ENCODE measurements around the gene EPHX1.
A peak's percentile ranks its signal among the peaks of the same experiment; 100 is the strongest.
"Not testable (repeated sequence)": the region's sequence is repeated elsewhere in the genome, so short reads cannot be mapped to it uniquely, and the experiment has no call there.

The EPHX1 gene

DNA sequence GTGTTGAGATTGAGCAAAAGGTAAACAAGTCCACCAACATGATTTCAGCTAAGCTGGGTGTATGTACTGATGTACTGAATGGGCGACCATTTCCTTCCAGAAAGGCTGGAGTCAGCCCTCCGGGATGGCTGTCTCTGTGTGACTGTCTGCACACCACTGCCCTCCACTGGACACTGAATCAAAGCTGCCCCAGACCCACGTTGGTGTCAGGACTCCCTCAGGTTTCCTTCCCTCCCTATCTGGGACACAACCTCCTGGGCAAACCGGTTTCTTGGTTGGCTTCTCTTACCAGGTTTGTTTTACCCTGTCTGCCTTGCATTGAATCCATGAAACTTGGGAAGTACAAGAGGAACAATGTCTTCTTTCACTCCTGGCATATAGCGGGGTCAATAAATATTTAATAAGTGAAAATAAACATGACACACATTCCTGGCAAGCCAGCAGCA, 37.6 kb upstream of the EPHX1 start:
- Mint-ChIP-seq H3K27ac (no peak overlapping the region), H3K4me1 (peaks cover 19% of the 10 kb centered on the region), H3K4me3 (no peak overlapping the region), H3K27me3 (no peaks in the 10 kb centered on the region), H3K9me3 (no peaks in the 10 kb centered on the region), H3K36me3 (no peaks in the 10 kb centered on the region)

DNA sequence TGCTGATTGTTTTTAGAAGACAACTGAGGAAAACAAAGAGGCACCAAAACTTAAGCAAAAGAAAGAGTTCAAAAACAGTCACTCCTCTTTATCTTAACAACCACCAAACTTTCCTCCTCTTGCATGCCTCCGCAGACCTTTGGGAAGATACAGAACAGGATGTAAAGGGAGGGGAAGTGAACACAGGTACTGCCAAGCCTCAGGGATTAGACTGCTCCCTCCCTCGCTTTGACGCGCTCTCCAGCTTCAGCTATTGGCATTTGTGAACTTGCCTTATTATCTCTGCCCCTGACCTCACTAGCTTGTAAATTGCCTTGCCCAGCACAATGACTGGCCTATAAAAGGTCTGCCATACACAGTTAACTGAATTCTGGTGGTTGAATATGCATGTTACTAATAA, 37.1 kb upstream of the EPHX1 start:
- Mint-ChIP-seq H3K27me3 (no peaks in the 10 kb centered on the region), H3K27ac (no peak overlapping the region), H3K4me1 (peaks cover 19% of the 10 kb centered on the region), H3K4me3 (no peak overlapping the region), H3K36me3 (no peaks in the 10 kb centered on the region), H3K9me3 (no peaks in the 10 kb centered on the region)

DNA sequence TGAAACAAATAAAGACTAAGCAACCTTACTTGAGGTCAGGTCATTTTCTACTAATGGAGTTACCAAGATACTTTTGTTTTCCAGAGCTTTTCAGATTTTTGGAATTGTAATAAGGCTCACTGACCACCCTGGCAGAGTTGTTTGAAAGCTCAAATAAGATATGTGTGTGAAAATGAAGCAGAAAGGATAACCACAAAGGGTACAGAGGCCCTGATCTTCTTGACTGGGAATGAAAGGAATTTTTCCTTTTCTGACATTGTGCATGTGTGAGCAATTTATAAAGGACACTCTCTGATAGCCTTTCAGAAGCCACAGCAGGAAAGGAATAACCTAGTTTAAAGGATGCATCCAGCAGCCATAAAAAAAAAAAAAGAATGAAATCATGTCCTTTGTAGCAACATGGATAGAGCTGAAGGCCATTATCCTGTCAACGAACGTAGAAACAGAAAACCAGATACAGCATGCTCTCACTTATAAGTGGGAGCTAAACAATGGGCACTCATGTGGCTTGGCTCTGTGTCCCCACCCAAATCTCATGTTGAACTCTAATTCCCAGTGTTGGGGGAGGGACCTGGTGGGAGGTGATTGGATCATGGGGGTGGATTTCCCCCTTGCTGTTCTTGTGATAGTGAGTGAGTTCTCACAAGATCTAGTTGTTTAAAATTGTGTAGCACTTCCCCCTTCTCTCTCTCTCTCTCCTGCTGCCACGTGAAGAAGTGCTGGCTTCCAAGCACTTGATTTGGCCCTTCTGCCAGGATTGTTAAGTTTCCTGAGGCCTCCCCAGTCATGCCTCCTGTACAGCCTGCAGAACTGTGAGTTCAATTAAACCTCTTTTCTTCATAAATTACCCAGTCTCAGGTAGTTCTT, 35.4 kb upstream of the EPHX1 start:
- H3K4me3 Mint-ChIP-seq, result no peak overlapping the region
- peaks cover 23% of the 10 kb centered on the region for H3K4me1 Mint-ChIP-seq
- no peak overlapping the region for H3K27ac Mint-ChIP-seq
- H3K27me3 Mint-ChIP-seq, result no peaks in the 10 kb centered on the region
- H3K9me3 Mint-ChIP-seq, result no peaks in the 10 kb centered on the region
- no peaks in the 10 kb centered on the region for H3K36me3 Mint-ChIP-seq

DNA sequence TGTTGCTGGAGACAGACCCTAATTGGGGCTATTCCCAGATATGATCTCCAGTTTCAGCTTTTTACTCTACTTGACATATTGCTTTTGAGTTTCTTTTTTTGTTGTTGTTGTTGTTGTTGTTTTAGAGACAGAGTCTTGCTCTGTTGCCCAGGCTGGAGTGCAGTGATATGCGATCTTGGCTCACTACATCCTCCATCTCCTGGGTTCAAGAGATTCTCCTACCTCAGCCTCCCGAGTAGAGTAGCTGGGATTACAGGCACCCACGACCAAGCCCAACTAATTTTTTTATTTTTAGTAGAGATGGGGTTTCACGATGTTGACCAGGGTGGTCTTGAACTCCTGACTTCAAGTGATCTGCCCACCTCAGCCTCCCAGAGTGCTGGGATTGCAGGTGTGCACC, 33.6 kb upstream of the EPHX1 start:
- H3K36me3 Mint-ChIP-seq, result peaks cover 8% of the 10 kb centered on the region
- no peaks in the 10 kb centered on the region for H3K27me3 Mint-ChIP-seq
- H3K4me1 Mint-ChIP-seq, result peaks cover 40% of the 10 kb centered on the region
- H3K4me3 Mint-ChIP-seq, result no peak overlapping the region
- H3K27ac Mint-ChIP-seq, result no peak overlapping the region
- no peaks in the 10 kb centered on the region for H3K9me3 Mint-ChIP-seq

DNA sequence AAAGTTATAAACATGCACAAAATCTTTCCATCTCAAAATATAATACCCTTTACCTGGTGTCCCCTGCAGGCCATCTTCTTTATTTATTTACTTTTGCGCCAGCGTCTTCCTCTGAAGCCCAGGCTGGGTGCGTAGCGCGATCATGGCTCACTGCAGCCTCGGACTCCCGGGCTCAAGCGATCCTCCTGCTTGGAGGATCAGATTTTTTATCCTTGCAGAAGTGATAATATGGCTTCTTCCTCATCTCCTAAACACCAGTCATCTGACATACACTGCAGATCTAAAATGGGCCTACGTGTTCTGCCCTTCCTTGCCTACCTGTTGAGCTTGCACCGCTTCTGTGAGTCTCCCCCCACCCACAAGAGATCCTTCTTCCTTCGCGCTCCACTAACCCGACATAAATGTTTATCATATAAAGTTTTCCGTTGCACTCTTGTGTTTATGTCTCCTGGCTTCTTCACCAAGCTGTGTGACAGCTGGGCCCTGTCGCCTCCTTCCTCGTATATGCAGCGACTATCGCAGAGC, 32.8 kb upstream of the EPHX1 start:
- H3K27ac Mint-ChIP-seq, result no peak overlapping the region
- H3K9me3 Mint-ChIP-seq, result no peaks in the 10 kb centered on the region
- H3K36me3 Mint-ChIP-seq, result peaks cover 8% of the 10 kb centered on the region
- H3K4me1 Mint-ChIP-seq, result peaks cover 48% of the 10 kb centered on the region
- no peak overlapping the region for H3K4me3 Mint-ChIP-seq
- H3K27me3 Mint-ChIP-seq, result no peaks in the 10 kb centered on the region

DNA sequence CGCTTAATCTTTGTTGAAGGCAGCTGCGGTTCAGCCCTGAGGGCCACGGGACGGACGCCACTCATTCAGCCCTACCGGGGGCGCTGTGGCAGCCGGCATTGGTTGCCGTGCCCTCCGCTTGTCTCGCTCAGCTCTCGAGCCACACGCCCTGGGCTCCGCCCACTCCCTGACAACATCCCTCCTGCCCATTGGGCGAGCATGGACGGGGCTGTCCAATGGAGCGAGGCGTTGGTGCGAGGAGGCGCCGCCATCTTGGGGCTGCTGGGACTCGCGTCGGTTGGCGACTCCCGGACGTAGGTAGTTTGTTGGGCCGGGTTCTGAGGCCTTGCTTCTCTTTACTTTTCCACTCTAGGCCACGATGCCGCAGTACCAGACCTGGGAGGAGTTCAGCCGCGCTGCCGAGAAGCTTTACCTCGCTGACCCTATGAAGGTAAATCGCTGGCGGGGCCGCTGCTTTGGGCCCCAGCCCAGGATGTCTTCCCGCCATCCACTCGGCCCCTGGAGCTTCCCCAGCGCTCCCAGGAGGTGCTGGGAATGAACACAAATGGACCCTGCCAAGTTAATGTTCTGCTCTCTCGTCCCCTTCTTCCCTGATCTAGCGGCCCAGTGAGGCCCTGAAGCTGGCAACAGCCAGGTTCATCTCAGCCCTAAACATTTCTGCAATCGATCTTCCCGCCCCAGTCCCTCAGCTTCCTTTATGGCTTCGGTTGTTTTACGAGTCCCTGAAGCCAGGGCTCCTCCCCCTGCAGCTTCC, 32.2 kb upstream of the EPHX1 start, which contains the start of gene SRP9:
TSS of gene SRP9 (plus strand) at position 244 of the 754 bp plus-strand sequence. CDS start at position 359, 115 bp downstream.
- no peak within 1 kb of the TSS for H3K27ac Mint-ChIP-seq
- H3K4me3 Mint-ChIP-seq, result no peak within 1 kb of the TSS
- peaks cover 54% of the 10 kb centered on the region for H3K4me1 Mint-ChIP-seq
- H3K36me3 Mint-ChIP-seq, result peaks cover 11% of the 10 kb centered on the region
- H3K27me3 Mint-ChIP-seq, result no peaks in the 10 kb centered on the region
- no peaks in the 10 kb centered on the region for H3K9me3 Mint-ChIP-seq

DNA sequence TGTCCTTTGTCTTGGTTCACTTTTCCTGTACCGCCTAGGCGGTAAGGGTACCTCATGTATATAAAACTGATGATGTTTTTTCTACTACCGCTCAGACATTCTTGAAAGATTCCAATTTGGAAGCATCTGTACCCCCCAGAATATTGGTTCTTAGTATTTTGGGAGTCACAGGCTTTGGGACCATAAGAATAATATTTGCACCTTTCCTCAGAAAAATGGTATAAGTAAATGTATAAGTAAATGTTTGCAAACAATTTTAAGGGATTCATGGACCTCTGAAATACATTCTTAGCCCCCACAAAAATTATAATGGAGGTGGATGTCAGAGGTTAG, 31.6 kb upstream of the EPHX1 start:
- H3K36me3 Mint-ChIP-seq, result peaks cover 11% of the 10 kb centered on the region
- no peaks in the 10 kb centered on the region for H3K9me3 Mint-ChIP-seq
- H3K4me3 Mint-ChIP-seq, result no peak overlapping the region
- no peaks in the 10 kb centered on the region for H3K27me3 Mint-ChIP-seq
- no peak overlapping the region for H3K27ac Mint-ChIP-seq
- H3K4me1 Mint-ChIP-seq, result peaks cover 57% of the 10 kb centered on the region

DNA sequence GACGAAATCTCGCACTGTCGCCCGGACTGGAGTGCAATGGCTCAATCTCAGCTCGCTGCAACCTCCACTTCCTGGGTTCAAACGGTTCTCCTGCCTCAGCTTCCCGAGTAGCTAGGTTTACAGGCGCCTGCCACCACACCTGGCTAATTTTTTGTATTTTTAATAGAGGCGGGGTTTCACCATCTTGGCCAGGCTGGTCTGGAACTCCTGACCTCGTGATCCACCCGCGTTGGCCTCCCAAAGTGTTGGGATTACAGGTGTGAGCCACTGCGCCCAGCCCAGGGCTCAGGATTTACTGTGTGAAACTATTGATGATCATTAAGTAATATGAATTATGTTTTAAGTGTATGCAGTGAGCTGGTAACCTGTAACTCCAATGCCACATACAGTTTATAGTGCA, 30.8 kb upstream of the EPHX1 start:
- Mint-ChIP-seq H3K36me3 (peaks cover 14% of the 10 kb centered on the region), H3K4me1 (peaks cover 58% of the 10 kb centered on the region)
- not testable (repeated sequence) for H3K9me3 Mint-ChIP-seq, H3K27ac Mint-ChIP-seq, H3K27me3 Mint-ChIP-seq, H3K4me3 Mint-ChIP-seq

DNA sequence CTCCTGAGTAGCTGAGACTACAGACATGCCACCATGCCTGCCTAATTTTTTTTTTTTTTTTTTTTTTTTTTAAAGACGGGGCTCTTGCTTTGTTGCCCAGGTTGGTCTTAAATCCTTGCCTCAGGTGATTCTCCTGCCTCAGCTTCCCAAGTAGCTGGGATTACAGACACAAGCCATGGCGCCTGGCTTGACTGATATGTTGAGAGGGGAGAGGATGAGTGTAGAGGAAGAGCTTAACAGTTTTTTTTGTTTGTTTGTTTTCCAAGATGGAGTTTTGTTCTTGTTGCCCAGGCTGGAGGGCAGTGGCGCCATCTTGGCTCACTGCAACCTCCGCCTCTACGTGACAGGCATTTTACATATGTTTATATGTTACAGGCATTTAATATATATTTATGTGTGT, 29.8 kb upstream of the EPHX1 start:
- peak overlapping the region; percentile 46 for H3K27ac Mint-ChIP-seq
- H3K4me3 Mint-ChIP-seq, result peak overlapping the region; percentile 75
- no peaks in the 10 kb centered on the region for H3K9me3 Mint-ChIP-seq
- no peaks in the 10 kb centered on the region for H3K27me3 Mint-ChIP-seq
- peaks cover 14% of the 10 kb centered on the region for H3K36me3 Mint-ChIP-seq
- peaks cover 48% of the 10 kb centered on the region for H3K4me1 Mint-ChIP-seq

DNA sequence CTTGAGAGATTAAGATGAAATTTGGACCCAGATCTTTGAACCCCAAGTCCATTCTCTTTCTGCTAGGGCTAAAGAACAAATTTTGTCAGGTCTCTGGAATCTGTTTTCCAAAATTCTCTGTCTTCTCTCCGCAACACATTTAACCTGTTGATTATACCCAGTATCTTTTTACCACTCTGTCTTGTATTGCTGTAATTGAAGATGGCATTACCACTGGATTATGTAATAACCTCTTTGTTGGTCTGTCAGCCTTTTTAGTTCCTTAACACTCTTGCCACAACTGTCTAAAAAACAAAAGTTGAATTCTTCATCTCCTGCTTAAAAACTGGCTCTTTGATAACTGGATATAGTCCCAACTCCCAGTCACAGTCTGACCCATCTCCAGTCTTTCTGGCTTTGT, 29.3 kb upstream of the EPHX1 start:
- Mint-ChIP-seq H3K4me1 (peaks cover 48% of the 10 kb centered on the region), H3K36me3 (peaks cover 14% of the 10 kb centered on the region), H3K4me3 (peak overlapping the region; percentile 69), H3K9me3 (no peaks in the 10 kb centered on the region), H3K27me3 (no peaks in the 10 kb centered on the region), H3K27ac (peak overlapping the region; percentile 56)

DNA sequence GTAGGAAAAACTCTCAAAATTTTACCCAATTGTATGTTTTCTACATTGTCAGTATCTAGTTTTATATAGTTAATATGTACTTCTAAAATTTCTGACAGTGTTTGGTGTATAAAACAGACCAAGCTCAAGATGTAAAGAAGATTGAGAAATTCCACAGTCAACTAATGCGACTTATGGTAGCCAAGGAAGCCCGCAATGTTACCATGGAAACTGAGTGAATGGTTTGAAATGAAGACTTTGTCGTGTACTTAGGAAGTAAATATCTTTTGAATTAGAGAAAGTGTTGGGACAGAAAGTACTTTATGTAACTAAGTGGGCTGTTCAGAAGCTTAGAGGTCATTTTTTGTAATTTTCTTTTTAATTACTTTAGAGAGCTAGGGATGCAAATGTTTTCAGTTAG, 20.8 kb upstream of the EPHX1 start:
- not testable (repeated sequence) for H3K9me3 Mint-ChIP-seq
- peaks cover 28% of the 10 kb centered on the region for H3K36me3 Mint-ChIP-seq

DNA sequence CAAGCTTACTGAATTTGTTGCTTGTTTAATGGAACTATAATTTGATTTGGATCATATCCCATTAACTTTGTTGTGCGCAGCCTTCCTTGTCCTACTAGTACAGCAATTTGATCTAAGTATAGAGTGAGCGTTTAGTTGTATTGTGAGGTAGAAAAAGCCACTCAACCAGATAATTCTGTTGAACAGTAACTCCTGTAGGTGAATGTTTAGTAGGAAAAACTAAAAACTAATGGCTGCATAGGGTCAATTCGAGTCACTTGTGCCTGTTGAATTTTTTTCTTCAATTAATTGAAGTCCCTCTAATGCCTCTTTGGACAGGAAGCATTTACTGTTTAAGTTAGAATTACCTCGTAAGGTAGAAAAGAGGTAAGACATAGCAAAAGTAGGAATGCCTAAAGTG, 15.0 kb upstream of the EPHX1 start:
- no peak overlapping the region for H3K4me3 Mint-ChIP-seq
- H3K9me3 Mint-ChIP-seq, result no peaks in the 10 kb centered on the region
- no peaks in the 10 kb centered on the region for H3K4me1 Mint-ChIP-seq
- H3K27ac Mint-ChIP-seq, result no peak overlapping the region
- H3K36me3 Mint-ChIP-seq, result peaks cover 32% of the 10 kb centered on the region
- no peaks in the 10 kb centered on the region for H3K27me3 Mint-ChIP-seq

More for the DNA sequence above, 20.8 kb upstream of the EPHX1 start:
- H3K27ac Mint-ChIP-seq, H3K27me3 Mint-ChIP-seq, H3K4me3 Mint-ChIP-seq: not testable (repeated sequence)
- H3K4me1 Mint-ChIP-seq, result peaks cover 22% of the 10 kb centered on the region

DNA sequence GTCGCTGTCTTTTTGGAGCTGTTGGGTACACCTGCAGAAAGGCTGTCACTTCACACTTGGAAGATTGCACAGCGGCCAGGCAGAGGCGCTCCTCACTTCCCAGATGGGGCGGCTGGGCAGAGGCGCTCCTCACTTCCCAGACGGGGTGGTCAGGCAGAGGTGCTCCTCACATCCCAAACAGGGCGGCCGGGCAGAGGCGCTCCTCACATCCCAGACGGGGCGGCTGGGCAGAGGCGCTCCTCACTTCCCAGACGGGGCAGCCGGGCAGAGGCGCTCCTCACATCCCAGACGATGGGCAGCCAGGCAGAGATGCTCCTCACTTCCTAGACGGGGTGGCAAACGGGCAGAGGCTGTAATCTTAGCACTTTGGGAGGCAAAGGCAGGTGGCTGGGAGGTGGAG, 13.8 kb upstream of the EPHX1 start:
- H3K4me1 Mint-ChIP-seq, H3K4me3 Mint-ChIP-seq, H3K27ac Mint-ChIP-seq, H3K9me3 Mint-ChIP-seq, H3K27me3 Mint-ChIP-seq: not testable (repeated sequence)
- peaks cover 25% of the 10 kb centered on the region for H3K36me3 Mint-ChIP-seq

DNA sequence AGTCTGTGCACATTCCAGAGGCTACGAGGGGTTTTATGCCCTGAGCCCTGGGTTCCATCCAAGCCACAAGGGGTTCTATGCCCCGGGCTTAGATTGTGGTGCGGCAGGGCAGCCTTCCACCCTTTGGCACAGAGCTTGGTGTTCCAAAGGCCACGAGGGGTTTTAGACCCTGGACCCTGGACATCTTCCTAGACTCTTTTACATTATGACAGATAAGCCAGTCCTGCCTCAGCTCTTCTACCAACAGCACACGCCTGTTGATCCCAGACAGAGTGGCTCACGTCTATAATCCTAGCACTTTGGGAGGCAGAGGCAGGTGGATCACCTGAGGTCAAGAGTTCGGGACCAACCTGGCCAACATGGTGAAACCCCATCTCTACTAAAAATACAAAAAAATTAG, 8.8 kb upstream of the EPHX1 start:
- not testable (repeated sequence) for H3K9me3 Mint-ChIP-seq, H3K27ac Mint-ChIP-seq, H3K4me1 Mint-ChIP-seq

DNA sequence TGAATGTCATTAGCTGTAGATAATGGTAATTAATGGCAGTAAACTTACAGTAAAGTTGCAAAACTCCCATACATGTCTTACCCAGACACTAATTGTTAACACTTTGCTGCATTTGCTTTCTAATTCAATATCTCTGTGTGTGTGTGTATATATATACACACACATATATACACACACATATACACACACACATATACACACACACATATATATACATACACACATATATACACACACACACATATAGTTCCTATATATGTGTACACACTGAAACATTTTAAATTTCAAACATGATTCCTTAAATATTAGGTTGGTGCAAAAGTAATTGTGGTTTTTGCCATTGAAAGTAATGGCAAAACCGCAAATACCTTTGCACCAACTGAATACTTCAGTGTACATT, 3.7 kb upstream of the EPHX1 start:
- peaks cover 10% of the 10 kb centered on the region for H3K4me1 Mint-ChIP-seq

More for the DNA sequence above, 8.8 kb upstream of the EPHX1 start:
- not testable (repeated sequence) for H3K27me3 Mint-ChIP-seq, H3K4me3 Mint-ChIP-seq, H3K36me3 Mint-ChIP-seq

DNA sequence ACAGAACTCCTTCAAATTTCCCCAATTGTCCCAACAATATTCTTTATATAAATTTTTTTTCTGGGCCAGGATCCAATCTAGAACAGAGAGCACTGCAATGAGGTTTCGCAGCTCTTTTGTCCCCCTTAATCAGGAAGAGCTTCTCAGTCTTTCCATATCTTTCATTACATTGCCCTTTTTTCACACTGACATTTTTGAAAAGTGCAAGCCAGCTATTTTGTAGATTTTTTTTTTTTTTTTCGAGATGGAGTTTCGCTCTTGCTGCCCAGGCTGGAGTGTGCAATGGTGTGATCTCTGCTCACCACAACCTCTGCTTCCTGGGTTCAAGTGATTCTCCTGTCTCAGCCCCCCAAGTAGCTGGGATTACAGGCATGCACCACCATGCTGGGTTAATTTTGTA, 3.2 kb upstream of the EPHX1 start:
- H3K4me3 Mint-ChIP-seq, H3K9me3 Mint-ChIP-seq, H3K27ac Mint-ChIP-seq, H3K27me3 Mint-ChIP-seq, H3K36me3 Mint-ChIP-seq: not testable (repeated sequence)
- peaks cover 10% of the 10 kb centered on the region for H3K4me1 Mint-ChIP-seq

More for the DNA sequence above, 3.7 kb upstream of the EPHX1 start:
- Mint-ChIP-seq H3K36me3 (no peaks in the 10 kb centered on the region), H3K27me3 (no peaks in the 10 kb centered on the region), H3K4me3 (no peak overlapping the region), H3K27ac (no peak overlapping the region), H3K9me3 (no peaks in the 10 kb centered on the region)

Data from activated naive CD4-positive, alpha-beta T cell treated with anti-CD3 and anti-CD28 coated beads, Interleukin-2, amount 50 U/mL, for 24 hours (primary cell).